UCSD-AML1 (cell line): ENCODE data around the gene EEF1AKMT2.

Experiments used
- DNase-seq: peaks from one replicate; lab custom pipeline; 2025; ENCODE audit not compliant: unreplicated experiment; lab: John Stamatoyannopoulos, UW

EEF1AKMT2 gene

GRCh38 chr10:124739119-124739921 is 52.4 kb downstream of the EEF1AKMT2 start:
- no peak for DNase-seq

GRCh38 chr10:124738441-124738840 is 53.2 kb downstream of the EEF1AKMT2 start:
- DNase-seq = no peak

GRCh38 chr10:124737708-124738107 is 54.0 kb downstream of the EEF1AKMT2 start:
- no peak for DNase-seq

GRCh38 chr10:124737221-124737620 is 54.5 kb downstream of the EEF1AKMT2 start:
- DNase-seq = no peak

GRCh38 chr10:124736491-124737136 is 55.1 kb downstream of the EEF1AKMT2 start:
- no peak for DNase-seq

GRCh38 chr10:124735491-124736286 is 56.0 kb downstream of the EEF1AKMT2 start:
- no peak for DNase-seq

- DNase-seq = no peak
Observed at GRCh38 chr10:124734311-124735166, 57.1 kb downstream of the EEF1AKMT2 start.

GRCh38 chr10:124733571-124734245 is 58.0 kb downstream of the EEF1AKMT2 start:
- DNase-seq = no peak

- DNase-seq = no peak
Observed at GRCh38 chr10:124732931-124733570, 58.6 kb downstream of the EEF1AKMT2 start.

- no peak for DNase-seq
Observed at GRCh38 chr10:124731551-124731950, 60.1 kb downstream of the EEF1AKMT2 start.

- DNase-seq = no peak
Observed at GRCh38 chr10:124730790-124731189, 60.9 kb downstream of the EEF1AKMT2 start.

- DNase-seq = peak; percentile 23
Observed at GRCh38 chr10:124728830-124729661, 62.6 kb downstream of the EEF1AKMT2 start.

- no peak for DNase-seq
Observed at GRCh38 chr10:124728071-124728829, 63.4 kb downstream of the EEF1AKMT2 start.

GRCh38 chr10:124727361-124727960 is 64.2 kb downstream of the EEF1AKMT2 start:
- no peak for DNase-seq

- DNase-seq = no peak
Observed at GRCh38 chr10:124725791-124726190, 65.9 kb downstream of the EEF1AKMT2 start.

- DNase-seq = no peak
Observed at GRCh38 chr10:124725171-124725631, 66.5 kb downstream of the EEF1AKMT2 start.

- no peak for DNase-seq
Observed at GRCh38 chr10:124724279-124725027, 67.2 kb downstream of the EEF1AKMT2 start.
